Testis (tissue), 3 donors: Measurements from ENCODE around the gene TBC1D22A. TPM values are rescaled to one million over a fixed set of nuclear protein-coding genes. Genes with fewer than 3 reads are reported as not detected.

ENCODE experiments used
- DNase-seq: peaks from one replicate; pipeline ENCODE4 v3.0.0-alpha.2; 2019
- H3K27ac ChIP-seq, 2 donors: fragments of 200-600 bp; sonication (generic); one replicate each; pipeline ENCODE4 v1.5.1; 2019
- H3K27me3 ChIP-seq: fragments of 200-600 bp; sonication (generic); one replicate; pipeline ENCODE4 v1.5.1; 2019
- H3K36me3 ChIP-seq: fragments of 200-600 bp; sonication (generic); one replicate; pipeline ENCODE4 v1.5.1; 2017; ENCODE audit warnings: low read depth; ENCODE audit errors: missing control alignments
- H3K4me1 ChIP-seq: fragments of 200-600 bp; sonication (generic); one replicate; pipeline ENCODE4 v1.5.1; 2019
- H3K4me3 ChIP-seq, 2 donors: fragments of 200-600 bp; sonication (generic); one replicate each; pipeline ENCODE4 v1.5.1; 2017 to 2019
- H3K9me3 ChIP-seq: fragments of 200-600 bp; sonication (generic); one replicate; pipeline ENCODE4 v1.5.1; 2017
- POLR2A ChIP-seq: fragments of 450-650 bp; IDR thresholded peaks from one replicate; pipeline ENCODE4 v1.6.1; 2017; ENCODE audit warnings: antibody characterized with exemption, mild to moderate bottlenecking, moderate library complexity
- WGBS, 2 donors: methylation state at CpG; one replicate each; pipeline ENCODE4 v1.1.5; 2018; 5-methylcytosine and 5-hydroxymethylcytosine counted together
- intact Hi-C: fragments of 100-400 bp; cut with DNase I; formaldehyde crosslinking; loops from one replicate; pipeline ENCODE4 v1.15.1; 2023; ENCODE audit warnings: low total_unique reads
- polyA plus RNA-seq: library from polyadenylated mRNA; stranded (reverse); fragments of 350-450 nt; fragmentation: Illumina TruSeq; extraction: RNeasy Lipid Tissue Mini Kit (QIAGEN cat#74804); gene quantifications from one replicate; pipeline ENCODE4 v1.2.3, GENCODE V29; 2014; ENCODE audit warnings: low read depth, low replicate concordance; ENCODE audit not compliant: insufficient read depth
- total RNA-seq, 2 donors: library from RNA; depleted of rRNA; stranded (reverse); fragments of >200 nt; gene quantifications; one replicate each; pipeline ENCODE4 v1.2.3, GENCODE V29; 2016
- TF ChIP-seq, protein P1 (sequence below), 3 experiments: fragments of 450-650 bp in 2 of 3; fragments of 200-600 bp in 1 of 3; sonication (generic) in 1 of 3; IDR thresholded peaks; one replicate each; pipeline ENCODE4 v1.5.1; 2016 to 2019; ENCODE audit warnings: antibody characterized with exemption in 3 of 3, mild to moderate bottlenecking in 2 of 3, moderate library complexity in 1 of 3

The TBC1D22A gene
- total and polyA plus RNA-seq, 3 donors from 2014 or later, result 16.6 to 32.8 (median 28.5) TPM

- WGBS, 2 donors, result 84 to 87% methylated on average over 10 of the region's 10 CpGs
- Histone ChIP-seq H3K27ac (no peak overlapping the region), H3K4me3 (no peak overlapping the region), H3K27me3 (no peaks in the 10 kb centered on the region), H3K9me3 (no peaks in the 10 kb centered on the region), H3K4me1 (no peaks in the 10 kb centered on the region), H3K36me3 (no peaks in the 10 kb centered on the region)
- TF ChIP-seq, protein P1, sequence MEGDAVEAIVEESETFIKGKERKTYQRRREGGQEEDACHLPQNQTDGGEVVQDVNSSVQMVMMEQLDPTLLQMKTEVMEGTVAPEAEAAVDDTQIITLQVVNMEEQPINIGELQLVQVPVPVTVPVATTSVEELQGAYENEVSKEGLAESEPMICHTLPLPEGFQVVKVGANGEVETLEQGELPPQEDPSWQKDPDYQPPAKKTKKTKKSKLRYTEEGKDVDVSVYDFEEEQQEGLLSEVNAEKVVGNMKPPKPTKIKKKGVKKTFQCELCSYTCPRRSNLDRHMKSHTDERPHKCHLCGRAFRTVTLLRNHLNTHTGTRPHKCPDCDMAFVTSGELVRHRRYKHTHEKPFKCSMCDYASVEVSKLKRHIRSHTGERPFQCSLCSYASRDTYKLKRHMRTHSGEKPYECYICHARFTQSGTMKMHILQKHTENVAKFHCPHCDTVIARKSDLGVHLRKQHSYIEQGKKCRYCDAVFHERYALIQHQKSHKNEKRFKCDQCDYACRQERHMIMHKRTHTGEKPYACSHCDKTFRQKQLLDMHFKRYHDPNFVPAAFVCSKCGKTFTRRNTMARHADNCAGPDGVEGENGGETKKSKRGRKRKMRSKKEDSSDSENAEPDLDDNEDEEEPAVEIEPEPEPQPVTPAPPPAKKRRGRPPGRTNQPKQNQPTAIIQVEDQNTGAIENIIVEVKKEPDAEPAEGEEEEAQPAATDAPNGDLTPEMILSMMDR (IDR thresholded peaks at IDR 0.05), result no peak
- TF ChIP-seq POLR2A, result no peak
- DNase-seq, result no peak
- intact Hi-C loops, result no loop called here
These were observed 371.8 kb downstream of the TBC1D22A start for GRCh38 chr22:47134222-47134621.

GRCh38 chr22:47135338-47135737, 372.9 kb downstream of the TBC1D22A start:
- 85 to 92% methylated on average over 8 of the region's 8 CpGs for WGBS, 2 donors
- intact Hi-C loops, result no loop called here
- no peaks in the 10 kb centered on the region for H3K4me1 ChIP-seq

GRCh38 chr22:47136050-47136449, 373.6 kb downstream of the TBC1D22A start:
- 90 to 91% methylated on average over 12 of the region's 12 CpGs for WGBS, 2 donors
- Histone ChIP-seq H3K36me3 (no peaks in the 10 kb centered on the region), H3K27ac (no peak overlapping the region), H3K4me1 (no peaks in the 10 kb centered on the region), H3K9me3 (no peaks in the 10 kb centered on the region), H3K27me3 (no peaks in the 10 kb centered on the region), H3K4me3 (no peak overlapping the region)
- no peak for DNase-seq
- intact Hi-C loops, result no loop called here
- TF ChIP-seq POLR2A, result no peak
- TF ChIP-seq, protein P1 (IDR thresholded peaks at IDR 0.05), result no peak

More at GRCh38 chr22:47135338-47135737, 372.9 kb downstream of the TBC1D22A start:
- Histone ChIP-seq H3K27ac (no peak overlapping the region), H3K27me3 (no peaks in the 10 kb centered on the region), H3K4me3 (no peak overlapping the region), H3K9me3 (no peaks in the 10 kb centered on the region), H3K36me3 (no peaks in the 10 kb centered on the region)
- no peak for DNase-seq
- TF ChIP-seq, protein P1 (IDR thresholded peaks at IDR 0.05), result no peak
- TF ChIP-seq POLR2A, result no peak

DNA sequence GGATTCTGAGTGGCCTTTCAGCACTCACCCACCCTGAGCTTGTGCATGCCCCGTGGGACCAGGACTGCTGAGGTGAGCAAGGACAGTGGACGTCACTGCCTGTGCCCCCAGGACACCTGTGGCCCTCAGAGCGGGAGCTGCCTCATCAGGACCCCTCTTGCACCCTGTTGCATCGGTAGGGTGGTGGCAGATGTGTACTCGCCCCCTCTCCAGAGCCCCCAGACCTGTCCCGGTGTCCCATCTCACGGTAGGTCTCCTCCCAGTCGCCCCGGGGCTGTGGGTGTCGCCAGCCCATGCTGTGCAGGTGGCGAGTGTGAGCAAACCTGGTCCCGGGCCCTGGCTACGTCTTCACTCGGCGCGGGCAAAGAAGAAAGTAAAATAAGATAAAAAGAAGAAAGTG, 374.2 kb downstream of the TBC1D22A start:
- H3K9me3 ChIP-seq, result no peaks in the 10 kb centered on the region
- H3K27ac ChIP-seq, result no peak overlapping the region
- H3K4me1 ChIP-seq, result no peaks in the 10 kb centered on the region
- DNase-seq, result no peak
- 90 to 98% methylated on average over 11 to 15 of the region's 16 CpGs for WGBS, 2 donors
- intact Hi-C loops, result no loop called here
- no peak overlapping the region for H3K4me3 ChIP-seq
- H3K27me3 ChIP-seq, result no peaks in the 10 kb centered on the region
- no peaks in the 10 kb centered on the region for H3K36me3 ChIP-seq
- no peak for TF ChIP-seq POLR2A
- TF ChIP-seq, protein P1 (IDR thresholded peaks at IDR 0.05), result no peak

- intact Hi-C loops, result no loop called here
- TF ChIP-seq, protein P1 (IDR thresholded peaks at IDR 0.05), result no peak
- TF ChIP-seq POLR2A, result no peak
- 95 to 98% methylated on average over 22 to 28 of the region's 30 CpGs for WGBS, 2 donors
- Histone ChIP-seq H3K9me3 (no peaks in the 10 kb centered on the region), H3K27ac (no peak overlapping the region), H3K4me1 (no peaks in the 10 kb centered on the region), H3K27me3 (no peaks in the 10 kb centered on the region), H3K36me3 (no peaks in the 10 kb centered on the region), H3K4me3 (no peak overlapping the region)
- DNase-seq, result peak; percentile 24
These were observed 376.8 kb downstream of the TBC1D22A start for GRCh38 chr22:47139013-47139789.
